ENCODE results near the gene ANO6.
"Not testable (repeated sequence)": the region's sequence is repeated elsewhere in the genome, so short reads cannot be mapped to it uniquely, and the experiment has no call there.

Gene ANO6

DNA sequence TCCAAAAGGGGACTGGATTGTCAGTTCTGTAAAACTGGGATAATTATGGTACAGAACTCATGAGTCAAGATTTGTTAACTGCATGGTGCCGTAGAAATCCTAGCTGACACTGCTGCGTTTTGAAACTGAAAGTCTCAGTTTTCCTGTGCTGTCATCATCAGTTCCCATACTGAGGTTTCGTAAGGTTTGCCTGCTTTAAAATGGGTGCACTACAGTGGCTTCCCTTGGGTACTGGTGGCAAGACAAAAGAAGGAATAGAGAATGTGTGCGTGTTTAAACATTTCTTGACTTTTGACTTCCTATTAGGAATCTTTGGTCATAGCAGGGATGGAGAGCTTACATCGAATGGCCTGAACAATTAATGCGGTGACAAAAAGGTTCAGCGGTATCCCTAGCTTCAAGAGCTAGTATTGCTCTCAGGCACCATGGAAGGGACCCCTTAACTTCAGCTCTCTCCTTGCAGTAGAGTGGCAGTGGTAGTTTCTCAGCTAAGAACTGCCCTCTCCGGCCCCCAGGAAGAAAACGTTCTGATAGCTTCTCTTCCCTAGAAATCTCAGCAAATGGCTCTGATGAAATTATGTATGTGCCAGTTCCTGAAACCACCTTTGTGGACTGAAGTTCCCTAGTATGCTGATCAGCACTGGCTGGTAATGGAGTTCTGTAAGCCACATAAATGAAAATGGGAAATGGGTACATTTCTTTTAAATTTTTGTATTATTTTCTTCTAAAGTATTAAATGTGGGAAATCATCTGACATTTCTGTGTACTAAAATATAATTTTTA is 28.9 kb downstream of the ANO6 start:
- no peak for DNase-seq

DNA sequence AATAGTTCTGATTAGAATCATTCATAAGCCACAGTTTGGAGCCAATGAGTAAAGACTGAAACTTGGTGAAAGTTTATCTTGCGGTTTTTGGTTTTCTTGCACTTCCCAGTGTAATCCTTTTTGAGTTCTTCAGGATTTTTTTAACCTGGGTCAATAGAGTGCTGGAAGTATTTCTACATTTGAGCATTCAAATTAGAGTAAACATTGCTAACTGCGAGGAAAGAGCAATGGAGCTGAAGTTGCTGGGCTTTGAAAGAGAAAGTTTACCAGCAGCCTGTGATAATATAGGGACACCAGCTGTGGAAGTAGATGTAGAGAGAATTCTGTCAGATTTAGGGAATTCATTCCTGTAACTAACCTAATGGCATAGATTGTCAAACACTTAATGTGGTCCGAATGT is 30.3 kb downstream of the ANO6 start:
- DNase-seq = no peak

DNA sequence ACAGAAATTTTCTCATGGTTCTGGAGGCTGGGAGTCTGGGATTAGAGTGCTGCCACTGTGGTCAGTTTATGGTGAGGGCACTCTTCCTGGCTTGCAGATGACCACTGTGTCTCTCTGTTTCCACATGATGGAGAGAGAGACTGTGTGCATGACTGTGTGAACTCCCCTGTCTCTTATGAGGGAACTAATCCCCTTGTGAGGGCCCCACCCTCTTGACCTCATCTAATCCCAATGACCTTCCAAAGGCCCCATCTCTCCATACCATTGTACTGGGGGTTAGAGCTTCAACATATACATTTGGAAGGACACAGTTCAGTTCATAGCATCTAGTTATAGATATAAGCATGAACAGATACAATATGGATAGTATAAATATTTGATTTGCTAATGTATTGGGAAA is 31.7 kb downstream of the ANO6 start:
- no peak for DNase-seq

DNA sequence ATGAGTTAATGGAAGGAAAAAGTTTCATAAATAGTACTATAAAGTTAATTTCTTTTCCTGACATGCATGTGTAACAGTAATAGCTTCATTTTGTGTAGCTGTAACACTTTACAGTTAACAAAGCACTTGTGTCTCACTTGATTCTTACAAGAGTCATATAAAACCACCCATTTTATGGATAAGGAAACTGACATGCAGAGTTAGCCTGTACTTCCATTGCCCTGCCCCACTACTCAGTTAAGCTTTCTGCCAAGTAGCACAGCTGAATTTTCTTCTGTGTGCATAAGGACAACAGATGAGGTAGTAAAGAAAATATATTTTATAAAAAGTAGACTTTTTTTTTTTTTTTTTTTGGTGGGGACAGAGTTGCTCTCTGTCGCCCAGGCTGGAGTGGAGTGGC is 32.2 kb downstream of the ANO6 start:
- no peak for DNase-seq

DNA sequence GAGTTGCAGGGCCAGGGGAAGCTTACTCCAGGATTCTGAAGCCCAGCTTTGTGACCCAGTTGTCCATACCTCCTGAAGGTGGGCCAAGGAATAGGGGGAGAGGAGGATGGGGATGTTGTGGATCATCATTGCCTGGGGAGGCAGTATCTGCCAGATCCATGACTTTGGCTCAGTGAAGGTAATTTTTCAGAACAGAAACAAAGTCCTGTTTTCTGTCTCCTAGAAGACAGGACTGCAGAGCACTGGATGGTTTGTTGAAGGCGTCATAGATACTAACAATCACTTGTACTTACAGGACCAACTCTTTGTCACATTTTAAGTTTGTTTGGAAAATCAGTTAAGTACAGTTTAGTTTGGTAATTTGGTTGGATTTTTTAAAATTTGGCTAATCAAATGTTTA is 38.4 kb downstream of the ANO6 start:
- no peak for DNase-seq

DNA sequence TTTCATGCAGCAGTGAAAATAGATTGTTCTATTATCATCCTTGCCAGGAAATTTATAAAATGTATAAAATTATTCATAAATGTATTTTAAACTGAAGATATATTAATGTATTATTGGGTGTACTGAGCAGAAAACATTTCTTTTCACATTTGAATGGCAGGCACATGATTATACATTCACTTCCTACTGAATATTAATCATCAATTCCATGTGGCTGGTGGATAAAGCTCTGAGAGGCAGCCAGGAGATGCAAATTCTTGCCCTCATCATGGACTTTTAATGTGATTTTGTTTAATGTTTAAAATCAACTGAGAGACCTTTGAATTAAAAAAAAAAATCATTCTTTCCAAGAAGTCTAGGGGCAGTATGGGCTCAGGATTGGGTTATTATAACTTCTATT is 40.8 kb downstream of the ANO6 start:
- DNase-seq = no peak

DNA sequence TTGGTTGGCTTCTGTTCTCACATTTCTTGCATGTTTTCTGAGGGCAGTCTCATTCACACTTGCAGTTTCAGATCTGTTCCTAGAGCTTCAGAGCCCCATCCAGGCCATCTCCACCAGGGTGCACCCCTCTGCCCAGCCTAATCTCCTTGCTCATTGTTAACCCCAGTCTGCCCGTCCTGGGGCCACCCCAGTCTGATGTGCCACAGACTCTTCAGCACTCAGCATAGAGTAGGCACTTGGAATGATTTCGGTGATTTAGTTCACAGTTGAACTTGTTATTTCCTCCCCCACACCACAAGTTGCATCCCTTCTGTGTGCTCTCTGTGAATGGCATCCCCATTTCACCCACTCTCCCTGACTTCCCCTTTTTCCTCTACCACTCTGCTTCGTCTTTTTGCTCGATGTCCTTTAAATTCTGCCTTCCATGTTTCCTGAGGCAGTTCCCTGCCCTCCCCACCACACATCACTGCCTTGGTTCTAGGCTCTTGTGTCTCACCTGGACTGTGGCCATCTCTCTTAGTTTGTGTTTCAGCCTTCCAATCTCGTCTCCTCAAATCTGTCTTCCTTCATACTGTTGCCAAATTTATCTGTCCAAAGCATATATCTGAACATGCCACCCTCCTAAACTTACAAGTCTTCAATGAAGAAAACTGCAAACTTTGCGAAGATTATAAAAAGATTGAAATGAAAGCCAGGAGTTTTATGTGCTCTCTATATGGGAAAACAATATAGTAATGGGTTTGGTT is 41.5 kb downstream of the ANO6 start:
- no peak for DNase-seq

DNA sequence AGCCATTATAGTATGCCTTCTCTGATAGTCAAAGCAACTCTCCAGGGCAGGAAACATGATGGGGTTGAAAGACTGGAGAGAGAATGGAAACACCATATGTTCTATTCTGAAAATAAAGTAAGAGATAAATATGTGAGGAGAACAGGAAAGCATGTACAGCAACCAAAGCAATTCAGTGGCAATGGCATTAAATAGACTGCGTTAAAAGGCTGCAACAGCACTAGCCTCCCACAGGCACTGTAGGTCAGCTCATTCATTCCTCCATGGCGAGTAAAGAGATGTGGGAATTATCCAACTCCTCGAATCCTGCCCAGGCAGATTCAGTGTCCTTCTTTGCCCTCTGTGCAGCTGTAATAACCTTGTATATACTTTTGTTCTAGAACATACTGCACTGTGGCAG is 43.8 kb downstream of the ANO6 start:
- DNase-seq = no peak

DNA sequence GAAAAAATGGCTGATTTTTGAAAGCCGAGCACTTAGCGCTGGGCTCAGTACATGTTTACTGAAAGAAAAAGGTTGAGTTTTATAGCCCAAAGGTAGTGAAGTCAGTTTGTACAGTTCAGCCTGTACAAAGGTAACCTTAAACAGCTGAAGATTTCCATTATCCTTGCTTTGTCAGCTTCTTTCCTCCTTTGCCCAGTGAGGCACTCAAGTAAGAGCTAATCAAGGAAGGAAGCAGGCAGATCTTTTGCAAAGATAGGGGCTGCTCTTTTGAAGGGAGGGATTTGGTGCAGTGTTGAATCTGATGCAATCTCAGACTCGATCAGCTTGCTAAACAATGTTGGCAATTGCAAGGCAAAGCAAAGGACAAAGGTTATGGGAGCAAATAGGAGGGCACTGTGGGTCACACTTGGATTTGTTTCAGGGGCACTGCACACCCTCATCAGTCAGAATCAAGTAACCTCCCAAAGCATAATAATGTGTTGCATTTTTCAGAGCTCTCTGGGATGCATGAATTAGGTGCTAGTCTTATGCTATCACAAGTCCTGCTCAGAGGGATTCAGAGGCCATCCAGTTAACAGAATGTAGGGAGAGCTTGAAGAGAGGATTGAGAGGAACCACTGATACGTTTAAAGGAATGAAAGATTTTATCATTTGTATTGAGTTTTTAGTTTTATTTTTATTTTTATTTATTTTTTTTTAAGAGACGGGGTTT is 44.4 kb downstream of the ANO6 start:
- no peak for DNase-seq

DNA sequence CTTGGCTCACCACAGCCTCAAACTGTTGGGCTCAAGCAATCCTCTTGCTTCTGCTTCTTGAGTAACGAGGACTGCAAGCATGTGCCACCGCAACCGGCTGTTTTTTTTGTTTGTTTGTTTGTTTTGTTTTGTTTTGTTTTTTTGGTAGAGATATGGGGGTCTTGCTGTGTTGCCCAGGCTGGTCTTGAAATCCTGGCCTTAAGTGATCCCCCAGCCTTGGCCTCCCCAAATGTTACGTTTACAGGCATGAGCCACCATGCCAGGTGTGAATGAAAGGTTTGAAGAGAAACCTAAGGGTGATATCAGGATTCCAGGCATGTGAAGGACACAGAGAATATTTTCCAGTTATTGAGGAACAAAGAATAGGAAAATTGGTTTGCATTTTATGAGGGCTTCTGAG is 45.0 kb downstream of the ANO6 start:
- no peak for DNase-seq

DNA sequence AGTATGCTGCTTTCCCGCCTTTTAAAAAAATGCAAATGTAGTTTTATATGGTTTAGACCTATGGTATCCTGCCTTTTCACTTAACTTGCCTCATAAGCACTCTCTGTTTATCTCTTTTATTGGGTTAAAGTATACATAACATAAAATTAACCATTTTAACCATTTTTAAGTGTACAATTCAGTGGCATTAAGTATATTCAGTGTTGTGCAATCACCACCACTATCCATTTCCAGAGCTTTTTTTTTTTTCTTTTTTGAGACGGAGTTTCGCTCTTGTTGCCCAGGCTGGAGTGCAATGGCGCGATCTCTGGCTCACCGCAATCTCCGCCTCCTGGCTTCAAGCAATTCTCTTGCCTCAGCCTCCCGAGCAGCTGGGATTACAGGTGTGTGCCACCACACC is 46.3 kb downstream of the ANO6 start:
- not testable (repeated sequence) for DNase-seq

DNA sequence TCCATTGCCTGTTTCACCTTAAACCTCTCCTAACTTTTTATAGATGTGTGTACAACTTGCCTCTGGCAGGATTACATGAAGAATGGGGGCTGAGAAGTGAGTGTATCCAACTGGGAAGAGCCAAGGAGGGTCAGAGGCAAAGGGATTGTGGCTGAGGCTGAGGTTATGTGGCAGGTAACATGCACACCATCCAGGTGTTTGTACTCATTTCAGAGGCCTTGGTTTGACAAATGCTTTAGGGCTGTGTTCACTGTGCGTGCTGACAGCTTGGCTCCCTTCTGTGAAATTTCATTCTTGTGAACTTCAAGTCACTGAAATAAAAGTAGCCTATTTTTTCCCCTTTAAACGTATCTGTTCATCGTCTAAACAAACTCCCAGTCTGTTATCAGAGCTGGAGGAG is 47.7 kb downstream of the ANO6 start:
- DNase-seq = no peak

DNA sequence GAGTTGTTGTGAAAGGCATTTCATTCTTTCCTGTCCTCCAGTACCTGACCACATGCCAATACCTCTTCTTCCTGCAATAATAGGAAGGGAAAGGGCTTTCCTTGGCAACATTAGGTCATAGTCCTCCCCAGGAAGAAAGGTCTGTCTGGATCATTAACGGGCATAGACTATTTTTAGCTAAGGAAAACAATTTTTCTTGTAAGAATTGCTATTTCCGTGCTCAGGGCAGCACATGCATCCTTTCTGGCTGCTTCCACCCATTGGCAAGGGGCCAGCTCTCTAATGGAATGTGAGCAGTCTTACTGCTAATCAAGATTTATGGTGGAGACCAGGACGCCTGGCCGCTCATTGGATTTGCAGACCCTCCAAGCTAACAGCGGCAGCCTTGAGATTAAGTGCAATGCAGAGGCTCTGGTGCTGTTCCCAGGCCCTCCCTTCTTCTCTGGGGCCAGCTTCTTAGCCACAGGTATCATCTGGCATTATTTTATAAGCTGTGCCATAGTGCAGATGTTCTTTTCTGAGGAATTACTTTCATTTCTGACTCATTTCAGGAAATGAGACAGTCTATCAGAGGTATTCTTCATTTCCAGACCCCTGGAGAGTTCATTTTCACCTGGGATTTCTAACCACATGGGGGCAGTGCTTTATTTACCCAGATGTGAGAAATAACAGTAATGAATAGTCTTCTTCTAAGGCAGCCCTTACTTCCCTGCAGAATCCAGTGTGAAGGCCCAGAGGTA is 52.9 kb downstream of the ANO6 start:
- DNase-seq = no peak

DNA sequence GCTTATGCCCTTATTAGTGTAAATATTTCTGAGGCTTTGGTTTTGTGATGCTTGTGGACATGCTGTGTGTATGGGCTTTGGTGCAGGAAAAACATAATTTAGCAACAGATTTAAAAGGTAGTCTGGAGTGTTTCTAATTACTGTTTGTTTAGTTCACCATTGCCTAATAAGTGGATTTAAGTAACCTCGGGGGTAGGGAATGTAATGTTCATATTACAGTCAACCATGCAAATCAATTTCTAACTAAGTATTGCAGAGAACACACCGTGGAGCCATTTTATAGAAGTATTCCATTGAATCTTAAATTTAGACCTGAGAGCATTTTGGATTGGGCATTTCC is 53.5 kb downstream of the ANO6 start:
- no peak for DNase-seq

DNA sequence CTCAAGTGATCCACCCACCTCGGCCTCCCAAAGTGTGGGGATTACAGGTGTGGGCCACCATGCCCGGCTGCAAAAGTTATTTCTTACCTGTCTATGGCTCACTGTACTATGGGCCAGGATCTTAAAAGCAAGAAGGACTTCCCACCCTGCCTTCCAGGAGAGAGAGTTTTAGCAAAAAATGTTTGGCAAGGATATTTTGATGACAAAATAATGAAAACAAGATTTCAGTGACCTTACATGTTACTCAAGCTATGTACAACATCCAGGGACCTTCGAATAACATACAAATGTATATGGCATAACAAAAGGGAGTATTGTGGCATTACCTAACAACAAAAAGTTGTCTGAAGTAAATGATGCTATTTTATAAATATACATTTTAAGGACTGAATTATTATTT is 55.1 kb downstream of the ANO6 start:
- no peak for DNase-seq

DNA sequence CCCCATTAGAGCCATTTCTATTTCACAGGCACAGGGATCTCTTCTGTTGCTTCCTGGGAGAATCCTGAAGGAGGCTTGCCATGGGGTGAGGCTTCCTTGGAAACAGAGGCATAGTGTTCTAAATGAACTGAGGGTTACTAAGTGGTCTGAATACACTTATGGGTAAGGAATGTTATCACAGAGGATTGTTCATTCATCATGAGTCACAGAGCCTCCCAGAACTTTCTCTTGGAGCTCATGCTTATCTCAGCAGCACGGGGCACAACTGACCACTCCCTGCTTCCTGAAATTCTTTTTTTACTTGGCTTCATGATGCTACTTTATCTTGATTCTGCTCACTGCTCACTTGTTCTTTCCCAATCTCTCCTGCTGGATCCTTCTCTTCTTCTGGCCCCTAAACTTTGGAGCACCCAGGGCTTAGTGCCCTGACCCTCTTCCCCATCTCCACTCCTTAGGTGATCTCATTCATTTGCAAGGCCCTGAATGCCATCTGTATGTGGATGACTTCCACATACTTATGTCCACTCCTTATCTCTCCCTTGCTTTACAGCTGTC is 57.9 kb downstream of the ANO6 start:
- DNase-seq = no peak

DNA sequence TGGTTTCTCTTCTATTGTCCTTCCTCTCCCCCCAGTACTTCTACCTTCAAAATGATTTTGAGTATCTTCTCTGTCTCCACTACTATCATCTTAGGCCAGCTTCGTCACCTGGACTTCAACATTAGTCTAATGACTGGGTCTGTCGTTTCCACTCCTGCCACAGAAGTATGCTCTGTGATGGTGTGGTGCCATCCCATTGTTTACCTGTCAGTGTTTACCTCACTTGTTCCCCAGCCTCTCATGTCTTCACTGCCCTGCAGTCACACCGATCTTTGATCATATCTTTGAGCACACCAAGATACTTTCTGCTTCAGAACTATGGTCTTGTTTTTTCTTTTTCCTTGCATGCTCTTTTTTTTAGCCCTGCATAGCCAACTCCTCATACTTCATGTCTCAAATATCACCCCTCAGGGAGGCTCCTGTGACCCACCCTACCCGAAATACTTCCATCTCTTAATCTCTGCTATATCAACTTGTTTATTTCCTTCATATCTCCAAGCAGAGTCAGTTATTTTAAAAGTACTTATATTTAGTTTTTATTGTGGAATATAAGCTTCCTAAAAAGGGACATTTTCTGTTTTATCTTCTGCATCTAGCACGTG is 60.4 kb downstream of the ANO6 start:
- no peak for DNase-seq

DNA sequence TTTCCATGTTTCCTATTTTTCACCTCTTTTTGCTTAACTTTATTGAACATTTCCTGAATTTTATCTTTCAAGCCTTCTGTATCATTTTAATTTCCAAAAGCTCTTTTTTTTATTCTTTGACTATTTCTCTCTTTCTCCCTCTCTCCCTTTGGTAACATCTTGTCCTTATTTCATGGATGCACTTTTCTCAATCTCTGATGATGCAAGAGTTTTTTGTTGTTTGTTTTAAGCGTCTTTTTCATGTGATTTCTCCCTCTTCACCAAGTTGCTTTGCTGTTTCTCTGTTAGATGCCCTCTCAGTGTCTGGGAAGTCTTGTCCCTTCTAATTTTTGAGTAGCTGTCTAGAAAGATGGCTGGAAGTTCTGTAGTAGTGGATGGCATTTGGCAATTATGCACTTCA is 62.6 kb downstream of the ANO6 start:
- no peak for DNase-seq

DNA sequence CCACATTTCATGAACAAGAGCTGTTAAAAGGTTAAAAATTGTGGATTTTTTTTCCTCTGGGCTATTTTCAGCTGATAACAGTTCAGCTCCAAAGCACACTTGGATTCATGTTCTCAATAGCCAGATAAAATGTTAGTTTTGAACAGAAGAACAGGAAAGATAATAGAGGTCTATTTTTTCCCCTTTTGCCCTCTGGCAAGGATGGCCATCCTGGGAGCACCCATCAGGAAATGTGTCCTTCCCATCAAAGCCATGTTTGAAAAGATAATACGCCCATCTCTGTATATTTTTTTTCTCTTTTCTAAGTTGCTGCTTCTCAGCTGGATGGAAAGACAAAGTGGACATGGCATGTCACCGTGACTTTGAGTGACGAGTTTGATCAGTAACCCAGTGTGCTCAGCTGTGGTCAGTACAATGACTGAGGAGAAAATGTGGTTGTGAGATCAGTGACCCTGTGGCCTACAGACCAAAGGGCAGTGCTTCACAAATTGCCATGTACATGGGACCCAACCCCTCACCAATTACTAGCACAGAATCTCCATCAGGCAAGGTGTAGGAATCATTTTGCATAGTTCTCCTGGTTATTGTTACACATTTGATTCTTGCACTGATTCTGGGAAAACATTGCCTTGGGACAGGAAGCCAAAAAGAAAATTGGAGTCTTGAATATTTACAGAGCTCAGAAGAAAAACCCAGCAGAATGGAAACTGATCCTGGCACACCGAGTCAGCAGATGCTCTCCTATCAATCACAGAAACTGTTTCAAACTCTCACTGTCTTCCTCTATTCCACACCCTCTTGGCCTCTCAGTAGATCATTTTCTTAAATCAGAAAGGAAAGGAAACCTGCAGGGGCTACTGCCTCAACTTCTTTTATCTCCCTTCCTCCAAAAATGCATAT is 64.3 kb downstream of the ANO6 start:
- no peak for DNase-seq

DNA sequence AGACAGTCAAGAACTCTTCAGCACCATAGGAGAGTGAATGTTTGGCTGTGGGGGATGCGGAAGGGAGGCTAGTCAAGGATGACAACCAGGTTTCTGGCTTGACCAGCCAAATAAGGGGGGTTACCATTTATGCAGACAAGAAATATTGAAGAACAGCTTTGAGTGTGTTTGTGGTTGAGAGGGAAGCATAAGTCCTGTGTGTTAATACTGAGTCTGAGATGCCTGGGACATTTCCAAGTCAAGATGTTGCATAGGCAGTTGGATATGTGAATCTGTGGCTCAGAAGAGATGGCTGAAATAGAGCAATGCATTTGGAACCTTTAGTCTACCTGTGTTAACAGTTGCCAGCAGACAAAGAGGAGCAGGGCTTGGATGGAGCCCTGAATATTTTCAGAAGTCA is 66.1 kb downstream of the ANO6 start:
- DNase-seq = no peak

DNA sequence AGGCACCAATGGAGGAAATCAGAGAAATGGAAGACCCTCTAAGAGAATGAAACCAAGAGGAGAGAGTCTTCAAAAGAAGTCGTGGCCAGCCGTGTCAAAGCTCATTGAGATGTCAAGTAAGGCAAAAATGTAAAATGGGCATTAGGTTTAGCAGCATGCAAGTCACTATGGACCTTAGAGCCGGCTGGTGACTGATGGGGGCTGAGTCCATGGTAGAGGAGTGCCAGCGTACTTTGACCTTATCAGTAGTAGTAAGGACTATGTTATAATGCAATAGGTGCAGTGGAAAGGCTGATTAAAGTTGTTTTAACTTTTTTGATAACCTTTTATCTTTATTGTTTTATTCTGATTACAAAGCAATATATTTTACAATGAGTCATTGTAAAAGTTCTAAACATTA is 66.5 kb downstream of the ANO6 start:
- DNase-seq = no peak
